Measurements from ENCODE around the gene TMEM175. TPM values are rescaled to one million over a fixed set of nuclear protein-coding genes. Genes with fewer than 3 reads are reported as not detected.

The TMEM175 gene
- total RNA-seq, 1 donor: 8.2 TPM

DNA sequence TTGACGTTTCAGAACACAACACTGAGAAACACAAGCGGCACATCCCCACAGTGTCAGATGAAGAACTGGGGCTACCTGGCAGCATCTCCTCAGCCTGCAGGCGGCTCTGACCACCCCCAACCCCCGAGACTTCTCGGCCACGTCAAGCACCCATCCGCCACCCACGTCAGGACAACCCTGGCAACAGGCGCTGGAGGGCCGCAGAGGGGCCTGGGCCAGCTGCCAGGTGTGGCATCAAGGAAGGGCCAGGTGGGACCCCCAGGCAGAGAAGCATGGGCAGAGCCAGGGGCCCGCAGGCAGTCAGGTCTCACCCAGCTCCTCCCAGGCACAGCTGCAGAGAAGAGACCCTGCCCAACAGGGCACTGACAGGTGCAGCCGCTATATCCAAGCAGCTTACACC, 22.4 kb upstream of the TMEM175 start:
- TF ChIP-seq, protein P1, sequence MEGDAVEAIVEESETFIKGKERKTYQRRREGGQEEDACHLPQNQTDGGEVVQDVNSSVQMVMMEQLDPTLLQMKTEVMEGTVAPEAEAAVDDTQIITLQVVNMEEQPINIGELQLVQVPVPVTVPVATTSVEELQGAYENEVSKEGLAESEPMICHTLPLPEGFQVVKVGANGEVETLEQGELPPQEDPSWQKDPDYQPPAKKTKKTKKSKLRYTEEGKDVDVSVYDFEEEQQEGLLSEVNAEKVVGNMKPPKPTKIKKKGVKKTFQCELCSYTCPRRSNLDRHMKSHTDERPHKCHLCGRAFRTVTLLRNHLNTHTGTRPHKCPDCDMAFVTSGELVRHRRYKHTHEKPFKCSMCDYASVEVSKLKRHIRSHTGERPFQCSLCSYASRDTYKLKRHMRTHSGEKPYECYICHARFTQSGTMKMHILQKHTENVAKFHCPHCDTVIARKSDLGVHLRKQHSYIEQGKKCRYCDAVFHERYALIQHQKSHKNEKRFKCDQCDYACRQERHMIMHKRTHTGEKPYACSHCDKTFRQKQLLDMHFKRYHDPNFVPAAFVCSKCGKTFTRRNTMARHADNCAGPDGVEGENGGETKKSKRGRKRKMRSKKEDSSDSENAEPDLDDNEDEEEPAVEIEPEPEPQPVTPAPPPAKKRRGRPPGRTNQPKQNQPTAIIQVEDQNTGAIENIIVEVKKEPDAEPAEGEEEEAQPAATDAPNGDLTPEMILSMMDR (IDR thresholded peaks at IDR 0.05; ENCODE audit: insufficient read depth, low read depth, low read length): no peak
- DNase-seq (ENCODE audit: low read depth): no peak
- no peak overlapping the region for H3K4me3 ChIP-seq (ENCODE audit: low read depth, low read length)

DNA sequence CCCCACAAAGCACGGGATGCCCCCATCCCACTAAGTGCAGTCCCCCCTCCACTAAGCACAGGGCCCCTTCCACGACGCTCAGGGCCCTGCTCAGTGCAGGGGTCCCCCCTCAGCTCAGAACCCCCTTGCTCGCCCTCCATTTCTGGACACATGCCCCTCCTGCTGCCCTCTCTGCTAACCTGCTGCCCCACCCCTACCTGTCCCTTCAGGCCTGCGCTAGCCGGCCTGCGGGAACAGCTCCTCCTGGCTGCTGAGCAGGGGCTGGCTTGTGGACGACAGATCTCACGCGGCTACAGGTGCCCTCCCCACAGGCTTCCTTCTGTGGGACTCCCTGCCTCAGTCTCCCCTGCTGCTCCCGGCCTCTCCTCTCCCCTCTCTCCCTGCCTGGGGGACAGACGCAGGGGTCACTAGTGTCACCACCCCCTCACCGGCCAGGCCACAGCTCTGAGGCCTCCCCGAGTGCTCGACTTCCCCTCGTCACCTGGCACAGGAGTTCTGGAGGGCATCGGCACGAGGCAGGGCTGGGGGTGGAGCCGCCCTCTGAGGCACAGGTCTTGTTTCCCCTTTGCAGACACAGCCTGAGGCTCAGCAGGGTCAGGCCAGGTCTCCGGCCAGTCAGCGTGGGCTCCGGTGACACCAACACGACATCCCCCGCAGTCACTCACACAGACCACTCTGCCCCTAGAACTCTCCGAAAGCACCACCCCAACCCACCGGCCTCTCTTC, 21.7 kb upstream of the TMEM175 start:
- H3K4me3 ChIP-seq (ENCODE audit: low read depth, low read length): no peak overlapping the region
- no peak for DNase-seq (ENCODE audit: low read depth)
- TF ChIP-seq, protein P1 (IDR thresholded peaks at IDR 0.05; ENCODE audit: insufficient read depth, low read depth, low read length): no peak

DNA sequence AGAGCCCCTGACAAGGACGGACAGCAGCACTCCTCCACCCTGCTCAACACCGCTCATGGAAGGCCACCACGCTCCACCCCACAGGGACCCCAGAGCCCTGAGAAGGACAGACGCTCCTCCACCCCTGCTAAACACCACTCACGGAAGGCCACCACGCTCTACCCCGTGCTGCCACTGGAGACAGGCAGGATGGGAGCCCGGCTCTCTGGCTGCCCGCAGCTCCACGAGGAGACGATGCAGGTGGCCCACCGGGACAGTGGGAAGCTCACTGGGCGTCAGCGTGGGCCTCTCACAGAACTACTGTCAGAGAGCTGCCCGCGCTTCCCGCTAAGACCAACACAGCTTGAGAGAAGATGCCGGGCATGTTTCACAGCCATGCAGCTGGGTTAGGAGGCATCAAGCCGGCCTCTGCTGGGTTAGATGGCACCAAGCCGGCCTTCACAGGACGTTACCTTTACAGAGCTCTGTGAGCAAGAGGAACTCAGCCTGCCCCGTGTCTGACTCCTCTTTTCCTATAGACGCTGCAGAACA, 21.0 kb upstream of the TMEM175 start:
- TF ChIP-seq, protein P1 (IDR thresholded peaks at IDR 0.05; ENCODE audit: insufficient read depth, low read depth, low read length): no peak
- H3K4me3 ChIP-seq (ENCODE audit: low read depth, low read length): no peak overlapping the region
- DNase-seq (ENCODE audit: low read depth): no peak

DNA sequence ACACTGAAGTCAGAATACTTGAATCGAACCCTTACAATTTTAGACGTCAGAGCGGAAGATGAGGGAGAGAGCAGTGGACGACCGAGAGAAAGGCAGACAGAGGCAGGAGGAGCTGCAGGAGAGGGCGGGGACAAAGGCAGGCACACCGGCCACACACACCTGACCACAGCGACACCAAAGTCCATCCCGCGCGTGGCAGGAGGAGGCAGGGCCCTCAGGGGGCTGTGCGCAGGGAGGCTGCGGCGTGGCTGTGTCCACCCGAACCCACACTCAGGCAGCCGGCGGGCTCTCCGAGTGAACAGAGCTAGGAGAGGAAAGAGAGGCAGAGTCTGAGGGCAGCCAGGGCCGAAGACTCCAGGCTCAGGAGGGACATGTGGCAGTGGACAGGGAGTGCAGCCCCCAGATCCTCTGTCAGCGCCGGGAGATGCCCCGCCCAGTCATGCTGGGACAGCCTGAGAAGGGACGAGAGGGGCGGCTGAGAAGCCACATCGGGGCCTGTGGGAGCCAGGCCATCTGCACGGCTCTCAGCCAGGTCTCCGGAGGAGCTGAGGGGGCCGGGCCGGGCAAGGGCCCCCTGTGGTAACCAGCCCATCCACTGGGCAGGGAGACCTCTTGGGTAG, 20.3 kb upstream of the TMEM175 start:
- DNase-seq (ENCODE audit: low read depth): no peak
- H3K4me3 ChIP-seq (ENCODE audit: low read depth, low read length): no peak overlapping the region
- TF ChIP-seq, protein P1 (IDR thresholded peaks at IDR 0.05; ENCODE audit: insufficient read depth, low read depth, low read length): no peak

DNA sequence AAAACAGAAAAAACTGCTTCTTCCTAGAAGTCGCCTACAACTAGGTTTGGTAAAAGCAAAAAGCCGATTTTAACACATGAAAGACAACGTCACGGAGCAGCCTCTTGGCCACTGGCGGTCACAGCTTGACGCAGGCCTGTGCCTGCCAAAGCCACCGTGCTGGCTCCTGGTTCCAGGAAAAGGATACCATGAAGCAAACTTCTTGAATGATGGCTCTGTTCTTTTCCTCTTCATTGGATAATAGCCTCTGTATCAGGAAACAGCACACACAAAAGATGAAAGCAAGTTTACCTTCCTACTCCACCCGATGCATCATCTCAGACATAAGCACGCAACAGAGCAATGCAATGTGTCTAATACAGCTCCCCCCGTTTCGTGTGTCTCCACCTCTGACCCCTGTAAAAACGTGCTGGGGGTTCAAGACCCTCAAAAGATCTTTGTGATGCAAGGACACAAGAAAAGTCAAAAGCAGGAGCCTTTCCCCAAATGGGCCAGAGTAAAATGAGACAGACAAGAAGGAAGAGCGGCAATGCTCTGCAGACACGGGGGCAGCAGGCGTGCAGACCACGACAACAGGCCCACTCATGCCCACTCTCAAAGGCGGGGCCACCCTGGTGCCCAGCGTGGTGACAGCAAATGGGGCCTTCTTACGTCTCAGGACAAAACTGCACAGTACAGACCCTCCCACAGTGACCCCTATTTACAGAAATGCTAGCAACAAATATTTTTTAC, 19.5 kb upstream of the TMEM175 start:
- H3K4me3 ChIP-seq (ENCODE audit: low read depth, low read length): no peak overlapping the region

DNA sequence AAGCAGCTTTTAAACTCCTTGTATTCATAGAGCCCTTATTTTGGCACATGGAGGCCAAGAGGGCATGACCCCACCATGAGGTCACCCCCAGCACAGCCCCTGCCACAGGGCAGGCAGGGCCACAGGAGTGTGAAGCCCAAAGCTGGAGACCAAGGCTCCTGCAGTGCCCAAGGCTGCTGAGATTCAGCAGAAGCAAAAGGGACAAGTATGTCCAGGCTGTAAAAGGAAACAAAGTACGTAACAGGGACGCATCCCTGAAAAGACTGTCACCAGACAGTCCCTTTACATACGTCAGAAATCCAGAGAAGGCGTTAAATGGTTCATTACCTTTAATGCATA, 19.0 kb upstream of the TMEM175 start:
- TF ChIP-seq, protein P1 (IDR thresholded peaks at IDR 0.05; ENCODE audit: insufficient read depth, low read depth, low read length): no peak
- no peak for DNase-seq (ENCODE audit: low read depth)

More for the DNA sequence above, 19.5 kb upstream of the TMEM175 start:
- TF ChIP-seq, protein P1 (IDR thresholded peaks at IDR 0.05; ENCODE audit: insufficient read depth, low read depth, low read length): no peak
- DNase-seq (ENCODE audit: low read depth): no peak

More for the DNA sequence above, 19.0 kb upstream of the TMEM175 start:
- H3K4me3 ChIP-seq (ENCODE audit: low read depth, low read length): no peak overlapping the region

All from fibroblast of villous mesenchyme (primary cell).